ENCODE data around the gene HBS1L.

HBS1L gene

GRCh38 chr6:135046912-135047311 lies 7.7 kb downstream of the HBS1L start:
- TF ChIP-seq CTCF (IDR thresholded peaks at IDR 0.05; ENCODE audit: insufficient read depth, low read depth, low read length, missing control alignments) = no peak
- no peak overlapping the region for H3K4me3 ChIP-seq (ENCODE audit: low read depth, low read length)
- no peak for DNase-seq (ENCODE audit: low read depth)

- no peak overlapping the region for H3K4me3 ChIP-seq (ENCODE audit: low read depth, low read length)
- DNase-seq (ENCODE audit: low read depth) = no peak
- TF ChIP-seq CTCF (IDR thresholded peaks at IDR 0.05; ENCODE audit: insufficient read depth, low read depth, low read length, missing control alignments) = no peak
Measured at GRCh38 chr6:135044639-135045038, 10.0 kb downstream of the HBS1L start.

GRCh38 chr6:135043846-135044245 lies 10.8 kb downstream of the HBS1L start:
- no peak for TF ChIP-seq CTCF (IDR thresholded peaks at IDR 0.05; ENCODE audit: insufficient read depth, low read depth, low read length, missing control alignments)
- no peak for DNase-seq (ENCODE audit: low read depth)
- no peak overlapping the region for H3K4me3 ChIP-seq (ENCODE audit: low read depth, low read length)

- TF ChIP-seq CTCF (IDR thresholded peaks at IDR 0.05; ENCODE audit: insufficient read depth, low read depth, low read length, missing control alignments) = no peak
- DNase-seq (ENCODE audit: low read depth) = no peak
- no peak overlapping the region for H3K4me3 ChIP-seq (ENCODE audit: low read depth, low read length)
Measured at GRCh38 chr6:135043364-135043763, 11.3 kb downstream of the HBS1L start.

GRCh38 chr6:135038335-135038734 lies 16.3 kb downstream of the HBS1L start:
- TF ChIP-seq CTCF (IDR thresholded peaks at IDR 0.05; ENCODE audit: insufficient read depth, low read depth, low read length, missing control alignments) = no peak
- DNase-seq (ENCODE audit: low read depth) = no peak
- no peak overlapping the region for H3K4me3 ChIP-seq (ENCODE audit: low read depth, low read length)

GRCh38 chr6:135037541-135037940 lies 17.1 kb downstream of the HBS1L start:
- no peak for TF ChIP-seq CTCF (IDR thresholded peaks at IDR 0.05; ENCODE audit: insufficient read depth, low read depth, low read length, missing control alignments)
- DNase-seq (ENCODE audit: low read depth) = no peak
- H3K4me3 ChIP-seq (ENCODE audit: low read depth, low read length) = no peak overlapping the region

GRCh38 chr6:135036731-135037420 lies 17.7 kb downstream of the HBS1L start:
- no peak overlapping the region for H3K4me3 ChIP-seq (ENCODE audit: low read depth, low read length)
- no peak for TF ChIP-seq CTCF (IDR thresholded peaks at IDR 0.05; ENCODE audit: insufficient read depth, low read depth, low read length, missing control alignments)
- no peak for DNase-seq (ENCODE audit: low read depth)

All from GM12865 (cell line).